GM19328 (cell line): ENCODE results near the gene RACK1.
A peak's percentile ranks its signal among the peaks of the same experiment; 100 is the strongest.

Experiments used
- ATAC-seq: cut with Tn5 transposase; IDR thresholded peaks from one replicate; pipeline ENCODE4 v1.9.1; 2021; ENCODE audit warnings: mild to moderate bottlenecking, moderate library complexity; ENCODE audit not compliant: unreplicated experiment

The RACK1 gene

GRCh38 chr5:181259974-181260719 is 16.4 kb upstream of the RACK1 start:
- no peak for ATAC-seq

- no peak for ATAC-seq
Observed at GRCh38 chr5:181259283-181259682, 15.6 kb upstream of the RACK1 start.

- no peak for ATAC-seq
Observed at GRCh38 chr5:181258576-181258975, 14.9 kb upstream of the RACK1 start.

- no peak for ATAC-seq
Observed at GRCh38 chr5:181255836-181256578, 12.3 kb upstream of the RACK1 start.

- no peak for ATAC-seq
Observed at GRCh38 chr5:181255276-181255675, 11.6 kb upstream of the RACK1 start.

- no peak for ATAC-seq
Observed at GRCh38 chr5:181248277-181248676, 4.6 kb upstream of the RACK1 start.

- ATAC-seq = peak; percentile 40
Observed at GRCh38 chr5:181246276-181247049, 2.8 kb upstream of the RACK1 start.

GRCh38 chr5:181245427-181246275 is 1.9 kb upstream of the RACK1 start:
- ATAC-seq = no peak

- ATAC-seq = no peak
Observed at GRCh38 chr5:181243018-181243563, 615 bp downstream of the RACK1 start.

- ATAC-seq = no peak
Observed at GRCh38 chr5:181242031-181242451, 1.7 kb downstream of the RACK1 start.

- ATAC-seq = no peak
Observed at GRCh38 chr5:181241393-181241975, 2.2 kb downstream of the RACK1 start.

GRCh38 chr5:181239062-181239663 is 4.5 kb downstream of the RACK1 start:
- no peak for ATAC-seq

- ATAC-seq = no peak
Observed at GRCh38 chr5:181237729-181238385, 5.8 kb downstream of the RACK1 start.

- no peak for ATAC-seq
Observed at GRCh38 chr5:181236954-181237641, 6.6 kb downstream of the RACK1 start.

GRCh38 chr5:181236471-181236870 is 7.2 kb downstream of the RACK1 start:
- no peak for ATAC-seq

GRCh38 chr5:181235689-181236366 is 7.9 kb downstream of the RACK1 start:
- no peak for ATAC-seq

GRCh38 chr5:181235323-181235688 is 8.4 kb downstream of the RACK1 start:
- no peak for ATAC-seq
